Pons (tissue), 1 donor: Measurements from ENCODE around the gene HDDC3.
"Not testable (repeated sequence)": the region's sequence is repeated elsewhere in the genome, so short reads cannot be mapped to it uniquely, and the experiment has no call there.

Experiments
- DNase-seq: peaks from one replicate; pipeline ENCODE4 v3.0.0-alpha.2; 2016; ENCODE audit warnings: low spot score

Gene HDDC3

DNA sequence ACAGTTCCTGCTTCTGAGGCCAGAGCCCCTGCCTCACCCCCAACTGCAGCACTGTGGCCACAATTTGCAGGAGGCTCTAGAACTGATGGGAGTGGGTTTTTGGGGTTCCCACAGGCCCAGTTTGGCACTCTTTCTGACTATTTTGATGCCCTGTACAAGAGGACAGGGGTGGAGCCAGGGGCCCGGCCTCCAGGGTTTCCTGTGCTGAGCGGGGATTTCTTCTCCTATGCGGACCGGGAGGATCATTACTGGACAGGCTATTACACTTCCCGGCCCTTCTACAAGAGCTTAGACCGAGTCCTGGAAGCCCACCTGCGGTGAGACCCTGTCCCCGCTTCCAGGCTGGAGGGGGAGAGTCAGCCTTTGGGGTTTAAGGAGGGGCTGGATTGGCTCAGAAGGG lies 22.4 kb downstream of the HDDC3 start:
- DNase-seq, result no peak

DNA sequence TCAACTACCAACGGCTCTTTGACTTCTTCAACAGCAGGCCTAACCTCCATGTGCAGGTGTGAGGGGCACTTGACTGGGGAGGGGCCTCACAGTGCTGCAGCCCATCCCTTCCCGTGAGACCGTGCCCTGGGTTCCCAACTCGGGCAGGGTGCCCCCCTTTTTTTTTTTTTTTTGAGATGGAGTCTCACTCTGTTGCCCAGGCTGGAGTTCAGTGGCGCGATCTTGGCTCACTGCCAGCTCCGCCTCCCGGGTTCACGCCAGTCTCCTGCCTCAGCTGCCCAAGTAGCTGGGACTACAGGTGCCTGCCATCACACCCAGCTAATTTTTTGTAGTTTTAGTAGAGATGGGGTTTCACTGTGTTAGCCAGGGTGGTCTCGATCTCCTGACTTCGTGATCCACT lies 22.9 kb downstream of the HDDC3 start:
- DNase-seq, result not testable (repeated sequence)

DNA sequence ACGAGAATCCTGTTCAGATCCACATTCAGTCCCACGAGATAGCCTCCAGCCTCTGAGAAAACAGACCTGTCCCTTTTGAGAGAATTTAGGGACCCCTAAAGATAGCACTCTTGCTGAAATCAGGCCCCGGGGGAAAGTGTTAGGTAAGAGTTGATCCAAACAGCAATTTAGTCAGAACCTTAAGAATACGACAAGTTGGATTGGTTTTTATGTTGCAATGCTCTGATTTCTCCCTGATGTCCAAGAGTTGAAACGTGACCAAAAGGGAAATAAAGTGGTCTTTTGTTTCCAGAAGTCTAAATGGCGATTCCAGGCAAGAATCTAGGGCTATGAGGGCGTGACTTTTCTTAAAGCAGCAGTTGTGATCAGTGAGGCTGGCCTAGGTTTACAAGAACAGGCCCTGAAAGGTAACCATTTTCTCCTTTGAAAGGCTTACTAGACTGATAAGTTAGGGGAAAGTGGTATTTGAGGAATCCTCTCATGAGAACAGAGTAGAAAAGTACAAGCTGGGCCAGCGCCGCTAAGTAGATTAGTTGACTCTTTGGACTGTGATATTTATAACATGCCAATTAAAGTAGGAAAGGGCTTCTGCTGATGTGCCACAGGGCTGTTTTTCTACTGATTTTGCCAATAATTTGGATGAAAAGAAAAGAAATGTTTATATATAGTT lies 24.4 kb downstream of the HDDC3 start:
- peak; percentile 84 for DNase-seq

DNA sequence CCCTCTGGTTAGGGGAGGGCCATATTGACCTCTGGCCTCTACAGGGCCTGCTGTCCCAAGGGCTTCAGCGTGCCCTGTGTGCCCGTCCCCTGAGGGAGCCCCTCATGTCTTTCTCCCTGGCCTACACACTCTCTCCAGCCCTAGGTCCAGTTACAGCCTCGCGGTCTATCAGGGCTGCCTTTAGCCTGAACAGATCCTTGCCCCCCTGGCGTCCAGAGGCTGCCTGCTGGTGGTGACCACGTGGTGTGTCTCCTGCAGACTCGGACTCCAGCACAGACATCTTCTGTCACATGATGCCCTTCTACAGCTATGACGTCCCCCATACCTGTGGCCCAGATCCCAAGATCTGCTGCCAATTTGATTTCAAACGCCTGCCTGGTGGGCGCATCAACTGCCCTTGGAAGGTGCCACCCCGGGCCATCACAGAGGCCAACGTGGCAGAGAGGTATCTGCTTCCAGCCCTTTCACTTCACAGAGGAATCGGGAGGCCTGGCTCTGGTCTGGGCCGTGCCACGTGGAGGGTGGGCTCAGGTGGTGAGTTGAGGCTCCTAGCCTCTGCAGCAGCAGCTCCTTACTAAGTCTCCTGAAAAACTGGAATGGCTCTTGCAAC lies 25.2 kb downstream of the HDDC3 start:
- no peak for DNase-seq

DNA sequence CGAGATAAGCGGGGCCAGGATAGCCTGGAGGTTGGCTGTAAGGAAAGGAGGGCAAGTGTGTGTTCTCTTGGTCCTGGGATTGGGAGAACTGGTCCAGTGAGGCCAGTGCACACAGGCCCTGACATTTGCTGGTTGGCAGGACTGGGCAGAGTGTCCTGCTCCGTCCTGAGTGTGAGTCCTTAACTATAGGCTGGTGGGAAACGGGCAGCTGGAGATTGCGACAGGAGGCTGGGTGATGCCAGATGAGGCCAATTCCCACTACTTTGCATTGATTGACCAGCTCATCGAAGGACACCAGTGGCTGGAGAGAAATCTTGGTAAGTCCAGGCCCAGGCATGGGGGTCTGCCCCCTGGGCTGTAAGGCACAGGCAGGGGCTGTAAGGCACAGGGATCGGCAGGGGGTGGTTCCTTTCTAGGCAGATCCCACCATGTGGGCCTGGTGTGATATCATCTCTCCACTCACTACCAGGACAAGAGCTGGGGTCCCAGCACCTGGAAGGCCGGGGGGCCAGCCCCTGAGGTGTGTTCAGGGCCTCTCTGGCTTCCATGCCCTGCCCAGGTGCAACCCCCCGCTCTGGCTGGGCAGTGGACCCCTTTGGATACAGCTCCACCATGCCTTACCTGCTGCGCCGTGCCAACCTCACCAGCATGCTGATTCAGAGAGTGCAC lies 26.0 kb downstream of the HDDC3 start:
- DNase-seq, result no peak

DNA sequence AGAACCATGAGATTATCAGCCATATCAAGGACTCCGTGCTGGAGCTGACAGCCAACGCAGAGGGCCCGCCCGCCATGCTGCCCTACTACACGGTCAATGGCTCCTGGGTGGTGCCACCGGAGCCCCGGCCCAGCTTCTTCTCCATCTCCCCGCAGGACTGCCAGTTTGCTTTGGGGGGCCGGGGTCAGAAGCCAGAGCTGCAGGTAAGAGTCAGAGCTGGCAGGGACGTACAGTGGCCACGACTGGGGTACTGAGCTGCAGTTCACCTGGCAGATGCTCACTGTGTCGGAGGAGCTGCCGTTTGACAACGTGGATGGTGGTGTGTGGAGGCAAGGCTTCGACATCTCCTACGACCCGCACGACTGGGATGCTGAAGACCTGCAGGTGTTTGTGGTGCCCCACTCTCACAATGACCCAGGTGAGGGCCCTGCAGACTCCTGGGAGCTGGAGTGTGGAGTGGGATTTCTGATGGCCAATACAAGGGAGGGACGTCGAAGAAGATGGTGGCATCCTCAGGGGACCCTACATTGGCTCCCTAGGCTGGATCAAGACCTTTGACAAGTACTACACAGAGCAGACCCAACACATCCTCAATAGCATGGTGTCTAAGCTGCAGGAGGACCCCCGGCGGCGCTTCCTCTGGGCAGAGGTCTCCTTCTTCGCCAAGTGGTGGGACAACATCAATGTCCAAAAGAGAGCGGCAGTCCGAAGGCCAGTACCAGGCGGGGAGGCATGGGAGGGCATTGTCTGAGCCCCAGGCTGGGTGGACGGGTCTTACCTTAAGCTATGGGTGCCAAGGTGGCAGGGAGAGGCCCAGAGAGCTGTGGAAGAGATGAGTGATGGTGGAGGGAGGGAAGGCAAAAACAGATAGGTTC lies 26.8 kb downstream of the HDDC3 start:
- no peak for DNase-seq

DNA sequence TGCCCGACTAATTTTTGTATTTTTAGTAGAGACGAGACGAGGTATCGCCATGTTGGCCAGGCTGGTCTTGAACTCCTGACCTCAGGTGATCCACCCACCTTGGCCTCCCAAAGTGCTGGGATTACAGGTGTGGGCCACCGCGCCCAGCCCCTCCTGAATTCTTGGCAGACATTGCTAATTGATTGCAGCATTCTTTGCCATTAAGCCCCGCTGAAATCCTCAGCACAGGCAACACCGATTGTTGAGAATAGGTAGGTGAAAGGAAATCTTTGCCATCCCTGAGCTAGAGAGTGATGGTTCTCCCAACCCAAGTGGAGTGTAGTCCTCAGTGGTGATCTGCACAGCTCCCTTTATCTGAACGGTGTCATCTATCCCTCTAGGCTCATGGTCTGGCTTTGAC lies 27.6 kb downstream of the HDDC3 start:
- no peak for DNase-seq

DNA sequence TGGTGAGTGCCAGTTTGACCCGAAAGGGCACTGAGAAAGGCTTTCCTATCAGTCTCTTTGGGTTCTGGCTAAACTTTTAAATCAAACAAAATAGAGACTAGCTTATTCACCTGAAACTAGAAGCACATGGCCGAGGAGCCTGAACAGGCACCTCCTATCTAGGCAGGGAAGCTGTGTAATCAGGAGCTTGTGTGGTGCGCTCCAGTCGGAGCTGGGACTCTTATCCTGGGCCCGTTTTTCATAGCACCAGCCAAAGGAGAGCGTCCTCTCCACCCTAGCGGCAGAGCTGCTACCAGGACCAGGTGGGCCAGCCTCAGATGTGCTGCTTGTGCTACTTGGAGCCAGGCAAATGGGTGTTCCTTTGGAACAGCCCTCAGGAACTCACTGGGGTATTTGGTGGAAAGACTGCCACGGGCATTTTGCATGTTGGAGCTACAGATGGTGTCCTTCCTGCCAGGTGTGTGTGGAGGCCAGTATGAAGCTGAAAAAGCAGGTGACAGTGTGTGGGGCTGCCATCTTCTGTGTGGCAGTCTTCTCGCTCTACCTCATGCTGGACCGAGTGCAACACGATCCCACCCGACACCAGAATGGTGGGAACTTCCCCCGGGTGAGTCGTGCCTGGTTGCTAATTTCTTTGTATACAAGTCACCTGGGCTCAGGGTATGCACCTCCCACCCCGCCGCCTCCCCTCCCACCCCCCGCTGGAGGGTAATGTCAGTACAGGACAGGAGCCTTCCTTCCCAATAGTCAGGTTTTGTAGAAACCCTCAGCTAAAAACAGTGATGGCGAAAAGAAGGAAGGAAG lies 28.4 kb downstream of the HDDC3 start:
- DNase-seq, result no peak

DNA sequence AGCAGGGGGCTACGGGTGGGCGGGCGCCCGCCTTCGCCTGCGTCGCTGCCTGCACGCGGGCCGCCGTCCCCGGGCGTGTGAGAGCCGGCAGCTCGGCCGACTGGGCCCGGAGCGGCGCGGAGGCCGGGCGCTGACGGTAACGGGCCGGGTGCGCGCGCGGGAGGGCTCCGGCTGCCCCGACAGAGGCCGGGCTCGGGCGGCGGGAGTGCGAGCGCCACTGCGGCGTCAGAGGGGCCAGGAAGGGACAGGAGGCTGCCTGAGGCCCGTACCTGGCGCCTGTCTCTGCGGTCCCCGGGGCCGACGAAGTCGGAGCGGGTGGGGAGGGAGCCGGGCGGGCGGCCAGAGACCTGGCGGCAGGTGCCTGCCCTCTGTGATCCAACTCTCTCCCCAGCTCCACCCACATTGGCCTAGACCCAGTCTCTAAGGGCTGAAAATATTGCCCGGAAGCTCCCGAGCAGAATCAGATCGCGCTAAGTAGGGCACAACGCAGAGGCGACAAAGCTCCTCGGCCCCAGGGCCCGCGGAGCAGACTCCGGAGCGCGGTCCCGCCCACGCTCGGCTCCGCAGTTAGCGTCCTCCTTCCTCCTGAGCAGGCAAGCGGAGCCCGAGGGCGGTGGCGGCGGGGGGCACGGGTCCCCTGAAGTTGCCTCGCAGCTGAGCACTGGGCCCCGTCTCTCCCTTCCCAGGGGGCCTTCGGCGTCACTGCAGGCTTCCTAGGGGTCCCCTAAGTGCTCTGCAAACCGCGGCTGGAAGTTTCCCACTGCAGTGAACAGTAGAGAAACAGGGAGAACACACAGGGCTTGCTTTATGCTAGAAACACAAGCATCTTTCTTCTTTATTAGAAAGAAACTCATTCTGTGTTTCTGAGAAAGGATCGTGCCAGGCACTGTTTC lies 29.3 kb downstream of the HDDC3 start, which contains the start of gene MAN2A2:
MAN2A2 (plus strand) TSS at position 463 of the 893 bp plus-strand sequence. CDS start 906 bp downstream, outside the sequence.
- DNase-seq, result peak; percentile 95

DNA sequence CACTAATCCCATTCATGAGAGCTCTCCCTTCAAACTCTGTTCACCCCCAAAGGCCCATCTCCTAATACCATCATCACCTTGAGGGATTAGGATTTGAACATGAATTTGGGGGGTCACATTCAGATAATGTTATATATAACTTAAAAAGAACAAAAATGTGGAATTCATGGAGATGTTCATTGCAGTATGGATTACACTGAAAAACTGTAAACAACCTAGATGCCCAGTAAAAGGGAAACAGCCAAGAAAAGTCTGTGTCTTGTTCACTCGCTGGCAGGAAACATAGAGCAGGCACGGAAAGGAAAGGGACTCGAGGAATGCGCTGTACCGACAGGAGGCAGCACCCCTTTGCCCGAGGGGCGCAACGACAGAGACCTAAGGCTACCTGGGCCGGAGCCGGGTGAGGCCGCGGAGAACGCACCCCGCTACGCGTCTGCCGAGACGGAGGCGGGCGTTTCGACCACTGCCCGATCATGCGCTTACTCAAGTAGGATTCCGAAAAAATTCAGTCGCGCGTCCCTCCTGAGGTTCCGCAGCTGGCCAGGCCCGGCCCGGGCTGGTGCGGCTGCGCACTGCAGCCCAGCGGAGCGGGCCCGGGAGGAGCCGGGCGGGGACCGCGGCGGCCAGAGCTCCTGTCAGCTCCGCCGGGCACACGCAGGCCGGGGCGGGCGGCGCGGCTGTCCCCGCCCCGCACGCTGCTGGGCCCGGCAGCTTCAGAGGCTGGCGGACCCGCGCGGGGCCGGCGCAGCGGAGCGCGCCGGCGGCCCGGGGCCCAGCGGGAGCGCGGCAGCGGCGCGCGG lies 30.1 kb downstream of the HDDC3 start:
- DNase-seq, result peak; percentile 79

DNA sequence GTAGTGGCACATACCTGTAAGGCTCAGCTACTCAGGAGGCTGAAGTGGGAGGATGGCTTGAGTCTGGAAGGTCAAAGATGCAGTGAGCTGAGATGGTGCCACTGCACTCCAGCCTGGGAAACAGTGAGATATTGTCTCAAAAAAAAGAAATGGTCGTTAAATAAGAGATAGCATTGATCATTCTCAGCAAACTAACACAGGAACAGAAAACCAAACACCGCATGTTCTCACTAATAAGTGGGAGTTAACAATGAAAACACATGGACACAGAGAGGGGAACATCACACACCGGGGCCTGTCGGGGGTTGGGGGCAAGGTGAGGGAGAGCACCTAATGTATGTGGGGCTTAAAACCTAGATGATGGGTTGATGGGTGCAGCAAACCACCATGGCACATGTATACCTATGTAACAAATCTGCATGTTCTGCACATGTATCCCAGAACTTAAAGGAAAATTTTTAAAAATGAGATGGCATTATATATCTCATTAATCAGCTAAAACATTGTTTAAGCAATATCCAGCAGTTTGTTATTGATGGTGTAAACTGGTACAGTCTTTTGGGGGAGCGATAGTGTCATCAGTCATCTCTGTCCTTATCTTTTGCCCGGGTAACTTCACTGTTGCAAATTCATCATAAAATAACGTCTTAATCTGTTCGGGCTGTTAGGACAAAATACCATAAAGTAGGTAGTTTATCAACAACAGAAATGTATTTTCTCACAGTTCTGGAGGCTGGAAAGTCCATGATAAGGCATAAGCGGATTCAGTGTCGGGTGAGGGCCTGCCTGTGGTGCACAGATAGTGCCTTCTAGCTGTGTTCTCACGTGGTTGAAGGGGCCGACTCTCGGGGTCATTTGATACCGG lies 30.9 kb downstream of the HDDC3 start:
- peak; percentile 73 for DNase-seq

DNA sequence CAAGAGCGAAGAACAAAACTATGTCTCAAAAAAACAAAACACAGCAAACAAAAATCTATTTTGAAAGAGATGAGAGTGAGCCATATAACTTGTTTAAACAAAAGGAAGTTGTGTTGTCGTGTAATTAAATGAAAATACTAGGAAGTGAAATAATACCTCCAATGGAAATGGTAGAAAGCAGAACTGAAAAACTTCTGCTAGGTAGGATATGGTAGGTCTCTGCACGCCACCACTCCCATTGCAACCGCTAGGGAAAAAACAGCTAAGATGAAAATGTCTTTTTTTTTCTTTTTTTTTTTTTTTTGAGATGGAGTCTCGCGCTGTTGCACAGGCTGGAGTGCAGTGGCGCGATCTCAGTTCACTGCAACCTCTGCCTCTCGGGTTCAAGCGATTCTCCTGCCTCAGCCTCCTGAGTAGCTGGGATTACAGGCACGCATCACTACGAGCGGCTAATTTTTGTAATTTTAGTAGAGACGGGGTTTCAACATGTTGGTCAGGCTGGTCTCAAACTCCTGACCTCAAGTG lies 35.2 kb downstream of the HDDC3 start:
- not testable (repeated sequence) for DNase-seq

DNA sequence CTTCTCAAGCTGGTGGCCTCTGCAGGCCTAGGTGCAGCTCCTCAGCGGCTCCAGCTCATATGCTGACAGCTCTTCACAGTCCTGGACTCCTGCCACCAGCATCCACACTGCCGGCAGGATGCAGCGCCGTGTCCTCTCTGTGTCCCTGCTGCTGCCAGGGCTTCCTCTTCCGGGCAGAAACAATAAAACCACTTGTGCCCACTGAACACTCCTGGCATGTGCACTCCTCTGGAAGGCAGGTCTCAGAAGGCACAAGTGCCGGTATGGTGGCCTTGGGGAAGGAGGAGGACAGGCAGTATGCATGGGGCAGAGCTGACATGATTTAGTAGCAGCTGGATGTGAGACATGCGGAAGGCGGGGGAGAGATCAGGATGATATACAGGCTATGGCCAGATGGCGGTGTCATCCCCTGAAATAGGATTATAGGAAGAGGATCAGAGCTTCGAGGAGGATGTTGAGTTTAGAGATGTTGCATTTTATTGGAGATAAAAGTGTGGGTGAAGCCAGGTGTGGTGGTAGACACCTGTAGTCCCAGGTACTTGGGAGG lies 36.7 kb downstream of the HDDC3 start:
- DNase-seq, result peak; percentile 89

DNA sequence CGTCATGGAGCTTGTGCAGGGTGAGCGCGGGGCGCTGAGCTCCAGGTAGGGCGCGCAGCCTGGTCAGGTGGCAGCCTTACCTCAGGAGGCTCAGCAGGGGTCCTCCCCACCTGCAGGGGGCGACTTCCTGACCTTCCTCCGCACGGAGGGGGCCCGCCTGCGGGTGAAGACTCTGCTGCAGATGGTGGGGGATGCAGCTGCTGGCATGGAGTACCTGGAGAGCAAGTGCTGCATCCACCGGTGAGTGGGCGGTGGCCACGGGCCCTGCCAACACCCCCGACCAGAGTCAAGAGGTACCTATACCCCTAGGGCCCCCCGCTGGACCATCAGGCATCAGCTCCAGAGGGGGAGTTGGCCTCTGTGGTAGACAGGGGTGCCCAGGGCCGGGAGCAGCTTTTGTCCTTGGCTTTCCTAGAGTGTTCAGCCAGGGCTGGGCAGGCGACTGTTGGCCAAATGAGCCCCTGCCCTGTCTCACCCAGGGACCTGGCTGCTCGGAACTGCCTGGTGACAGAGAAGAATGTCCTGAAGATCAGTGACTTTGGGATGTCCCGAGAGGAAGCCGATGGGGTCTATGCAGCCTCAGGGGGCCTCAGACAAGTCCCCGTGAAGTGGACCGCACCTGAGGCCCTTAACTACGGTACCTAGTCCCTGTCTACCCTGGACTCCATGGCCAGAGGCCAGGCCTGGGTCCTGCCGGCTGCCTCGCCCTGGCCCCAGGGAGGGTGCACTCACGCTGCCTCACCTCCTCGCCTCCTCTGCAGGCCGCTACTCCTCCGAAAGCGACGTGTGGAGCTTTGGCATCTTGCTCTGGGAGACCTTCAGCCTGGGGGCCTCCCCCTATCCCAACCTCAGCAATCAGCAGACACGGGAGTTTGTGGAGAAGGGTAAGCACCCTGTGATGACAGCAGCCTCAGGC lies 38.9 kb downstream of the HDDC3 start:
- no peak for DNase-seq

DNA sequence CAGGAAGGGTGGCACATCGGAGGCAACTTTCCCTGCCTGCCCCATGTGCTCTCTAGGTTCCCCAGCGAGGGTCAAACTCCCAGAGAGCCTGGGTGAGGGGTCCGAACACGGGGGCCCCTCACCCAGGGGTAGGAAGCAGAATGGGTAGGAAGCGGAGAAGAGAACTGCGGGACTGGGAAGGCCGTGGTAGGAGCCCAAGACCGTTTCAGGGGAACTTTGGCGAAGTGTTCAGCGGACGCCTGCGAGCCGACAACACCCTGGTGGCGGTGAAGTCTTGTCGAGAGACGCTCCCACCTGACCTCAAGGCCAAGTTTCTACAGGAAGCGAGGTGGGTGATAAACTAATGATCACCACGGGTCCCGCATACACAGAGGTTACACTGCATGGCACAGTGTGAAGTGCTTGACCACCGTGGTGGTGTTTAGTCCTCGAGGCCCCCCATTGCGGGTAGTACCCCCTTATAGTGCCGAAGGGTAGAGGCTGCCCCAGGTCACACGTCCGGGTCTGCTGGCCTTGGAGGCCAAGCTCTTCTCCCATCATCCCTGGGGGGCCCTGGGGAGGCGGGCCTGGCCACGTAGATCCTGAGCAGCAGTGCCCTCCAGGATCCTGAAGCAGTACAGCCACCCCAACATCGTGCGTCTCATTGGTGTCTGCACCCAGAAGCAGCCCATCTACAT lies 39.7 kb downstream of the HDDC3 start:
- no peak for DNase-seq

DNA sequence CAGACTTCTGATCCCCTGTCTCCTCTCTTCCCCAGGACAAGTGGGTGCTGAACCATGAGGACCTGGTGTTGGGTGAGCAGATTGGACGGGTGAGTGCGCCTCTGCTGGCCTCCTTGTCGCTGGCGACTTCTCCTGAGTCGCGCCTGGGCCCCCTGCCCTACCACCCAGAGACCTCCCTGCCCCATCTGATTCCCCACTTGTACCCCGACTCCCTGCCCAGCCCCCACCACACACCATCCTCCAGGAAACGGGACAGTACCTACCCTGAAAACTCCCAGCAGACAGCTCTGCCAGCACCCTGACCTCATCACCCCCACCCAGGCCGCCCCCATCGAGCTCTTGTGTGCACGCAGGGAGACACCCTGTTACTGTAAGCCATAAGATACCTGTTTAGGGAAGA lies 40.3 kb downstream of the HDDC3 start:
- no peak for DNase-seq
